Neuronal stem cell (in vitro differentiated cells): Measurements from ENCODE around the gene GINS2.

Experiments
- DNase-seq: peaks from one replicate; pipeline ENCODE4 v3.0.0-alpha.2; 2013; ENCODE audit warnings: low spot score
- H2AFZ ChIP-seq: one replicate; pipeline ENCODE4 v1.6.1; 2013; ENCODE audit warnings: mild to moderate bottlenecking, low read length, inconsistent platforms
- H2AK5ac ChIP-seq: 2 replicates; pipeline ENCODE4 v1.6.1; 2013; ENCODE audit warnings: low read depth, mild to moderate bottlenecking, inconsistent platforms, low read length, moderate library complexity, mixed read lengths
- H2BK120ac ChIP-seq: 2 replicates; pipeline ENCODE4 v1.6.1; 2013; ENCODE audit warnings: low read depth, mild to moderate bottlenecking, inconsistent platforms, low read length, moderate library complexity, mixed read lengths
- H2BK12ac ChIP-seq: one replicate; pipeline ENCODE4 v1.6.1; 2013; ENCODE audit warnings: low read length, inconsistent platforms
- H2BK15ac ChIP-seq: 2 replicates; pipeline ENCODE4 v1.6.1; 2013; ENCODE audit warnings: mild to moderate bottlenecking, low read length, inconsistent platforms, mixed read lengths
- H2BK5ac ChIP-seq: one replicate; pipeline ENCODE4 v1.6.1; 2013; ENCODE audit warnings: inconsistent platforms, mild to moderate bottlenecking, low read length, moderate library complexity
- H3K14ac ChIP-seq: one replicate; pipeline ENCODE4 v1.6.1; 2013; ENCODE audit warnings: low read length, inconsistent platforms
- H3K18ac ChIP-seq: 2 replicates; pipeline ENCODE4 v1.6.1; 2013; ENCODE audit warnings: low read length, inconsistent platforms
- H3K23ac ChIP-seq: 2 replicates; pipeline ENCODE4 v1.6.1; 2013; ENCODE audit warnings: low read depth, mild to moderate bottlenecking, mixed read lengths, low read length, inconsistent platforms; ENCODE audit not compliant: poor library complexity
- H3K27ac ChIP-seq: replicated peaks from 3 replicates; pipeline ENCODE4 v1.5.1; 2013; ENCODE audit warnings: low read length, inconsistent platforms
- H3K27me3 ChIP-seq, 3 experiments: 2 replicates each; pipeline ENCODE4 v1.6.1; 2013; ENCODE audit warnings: low read length in 3 of 3, mild to moderate bottlenecking in 2 of 3, inconsistent platforms in 1 of 3, low read depth in 1 of 3, mixed read lengths in 1 of 3, moderate library complexity in 1 of 3; ENCODE audit not compliant: control insufficient read depth in 3 of 3, insufficient read depth in 3 of 3
- H3K36me3 ChIP-seq, 2 donors: replicated peaks in 1 of 2; 2 replicates each; pipeline ENCODE4 v1.6.1; 2013; ENCODE audit warnings: low read length in 2 of 2; ENCODE audit not compliant: control insufficient read depth in 2 of 2, insufficient read depth in 2 of 2
- H3K4ac ChIP-seq: 2 replicates; pipeline ENCODE4 v1.6.1; 2013; ENCODE audit warnings: inconsistent platforms, mild to moderate bottlenecking, low read length, moderate library complexity
- H3K4me1 ChIP-seq, 2 donors: 1 replicate in 1 of 2; 2 replicates in 1 of 2; pipeline ENCODE4 v1.6.1; 2013; ENCODE audit warnings: low read length in 2 of 2, low read depth in 1 of 2; ENCODE audit not compliant: control insufficient read depth in 2 of 2, insufficient read depth in 1 of 2
- H3K4me2 ChIP-seq: one replicate; pipeline ENCODE4 v1.6.1; 2013; ENCODE audit warnings: mild to moderate bottlenecking, low read length, inconsistent platforms; ENCODE audit not compliant: insufficient read depth, poor library complexity, severe bottlenecking
- H3K4me3 ChIP-seq, 2 donors: 2 replicates each; pipeline ENCODE4 v1.5.1; 2013; ENCODE audit warnings: low read length in 2 of 2, mild to moderate bottlenecking in 2 of 2, inconsistent platforms in 1 of 2, moderate library complexity in 1 of 2
- H3K79me1 ChIP-seq: one replicate; pipeline ENCODE4 v1.6.1; 2013; ENCODE audit warnings: low read depth, mild to moderate bottlenecking, inconsistent platforms, low read length, moderate library complexity
- H3K9ac ChIP-seq: one replicate; pipeline ENCODE4 v1.6.1; 2013; ENCODE audit warnings: mild to moderate bottlenecking, low read depth, low read length, inconsistent platforms; ENCODE audit not compliant: poor library complexity
- H3K9me3 ChIP-seq, 2 donors: replicated peaks in 1 of 2; 2 replicates each; pipeline versions ENCODE3 to v1.6.1; 2013; ENCODE audit warnings: low read length in 2 of 2, mild to moderate bottlenecking in 2 of 2, inconsistent platforms in 1 of 2, low read depth in 1 of 2, mixed read lengths in 1 of 2, moderate library complexity in 1 of 2; ENCODE audit not compliant: control insufficient read depth in 2 of 2, insufficient read depth in 1 of 2
- H4K8ac ChIP-seq: one replicate; pipeline ENCODE4 v1.6.1; 2013; ENCODE audit warnings: low read depth, mild to moderate bottlenecking, inconsistent platforms, low read length, moderate library complexity
- H4K91ac ChIP-seq: one replicate; pipeline ENCODE4 v1.6.1; 2013; ENCODE audit warnings: low read length, low read depth, mild to moderate bottlenecking, inconsistent platforms; ENCODE audit not compliant: poor library complexity
- WGBS, 2 donors: extraction: QIAGEN DNeasy Blood & Tissue Kit; methylation state at CpG; one replicate each; pipeline ENCODE4 v1.1.7; 2013; ENCODE audit warnings: missing lambda C conversion rate in 2 of 2, mixed read lengths in 1 of 2; ENCODE audit not compliant: insufficient read length in 2 of 2, insufficient replicate concordance in 1 of 2; ENCODE audit errors: extremely low coverage in 2 of 2; 5-methylcytosine and 5-hydroxymethylcytosine counted together

GINS2 gene

DNA sequence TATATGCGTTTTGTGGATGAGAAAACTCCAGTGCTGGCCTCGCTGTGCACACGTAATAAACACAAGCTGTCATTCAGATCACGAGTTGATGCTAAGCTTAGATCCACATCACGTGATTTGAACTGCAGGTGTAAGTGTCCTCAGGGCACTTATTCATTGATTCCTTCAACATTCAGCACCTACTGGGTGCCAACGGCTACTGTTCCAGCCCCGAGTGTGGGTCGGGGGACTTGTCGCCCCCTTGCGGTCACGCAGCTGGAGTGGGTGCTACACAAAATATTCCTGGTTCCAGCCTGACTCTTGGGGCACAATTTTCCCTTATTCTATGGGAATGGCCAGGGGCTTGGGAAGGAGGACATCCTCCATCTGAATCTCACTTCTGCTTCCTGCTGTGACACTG lies 29.9 kb upstream of the GINS2 start:
- Histone ChIP-seq H3K36me3 (no peaks in the 10 kb centered on the region), H3K4me1 (peaks cover 23 to 42% of the 10 kb centered on the region in 2 donors), H3K9ac (no peak overlapping the region), H3K27ac (no peak overlapping the region), H3K79me1 (no peaks in the 10 kb centered on the region), H2BK12ac (no peak overlapping the region), H3K18ac (no peak overlapping the region), H3K4ac (peak overlapping the region; percentile 55), H2BK5ac (peak overlapping the region; percentile 30), H4K8ac (no peak overlapping the region), H3K9me3 (no peaks in the 10 kb centered on the region), H2BK120ac (no peak overlapping the region), H3K27me3 (peaks cover 0 to 3% (median 0%) of the 10 kb centered on the region in 3 experiments), H2BK15ac (peak overlapping the region; percentile 13), H3K4me3 (no peak overlapping the region), H3K23ac (peak overlapping the region; percentile 83), H2AK5ac (peak overlapping the region; percentile 78), H3K14ac (no peak overlapping the region), H2AFZ (no peak overlapping the region), H3K4me2 (no peak overlapping the region), H4K91ac (peak overlapping the region; percentile 40)
- WGBS, 2 donors = no CpG with 5 or more reads among the region's 11 CpGs
- no peak for DNase-seq

DNA sequence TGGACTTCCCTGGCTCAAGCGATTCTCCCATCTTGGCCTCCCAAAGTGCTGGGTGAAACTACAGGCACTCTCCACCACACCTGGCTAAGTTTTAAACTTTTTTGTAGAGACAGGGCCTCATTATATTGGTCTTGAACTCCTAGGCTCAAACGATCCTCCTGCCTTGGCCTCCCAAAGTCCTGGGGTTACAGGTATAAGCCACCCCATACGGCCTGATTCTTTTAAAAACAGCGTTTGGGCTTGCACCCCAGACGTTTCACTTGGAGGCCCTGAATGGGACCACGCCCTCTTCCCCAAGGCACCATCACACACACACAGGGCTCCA lies 29.4 kb upstream of the GINS2 start:
- Histone ChIP-seq H3K23ac (peak overlapping the region; percentile 83), H2BK15ac (peak overlapping the region; percentile 14), H3K4me1 (peaks cover 23 to 42% of the 10 kb centered on the region in 2 donors), H3K9ac (no peak overlapping the region), H3K4me2 (no peak overlapping the region), H3K4ac (no peak overlapping the region), H2AFZ (no peak overlapping the region), H4K8ac (no peak overlapping the region), H4K91ac (no peak overlapping the region), H3K14ac (no peak overlapping the region), H3K4me3 (no peak overlapping the region), H2BK120ac (no peak overlapping the region), H3K18ac (peak overlapping the region; percentile 48), H3K79me1 (no peaks in the 10 kb centered on the region), H3K27ac (no peak overlapping the region), H2BK5ac (no peak overlapping the region), H3K9me3 (no peaks in the 10 kb centered on the region), H2BK12ac (peak overlapping the region; percentile 79), H2AK5ac (peak overlapping the region; percentile 78), H3K36me3 (no peaks in the 10 kb centered on the region), H3K27me3 (peaks cover 0 to 3% (median 0%) of the 10 kb centered on the region in 3 experiments)
- no CpG with 5 or more reads among the region's 6 CpGs for WGBS, 2 donors
- no peak for DNase-seq

DNA sequence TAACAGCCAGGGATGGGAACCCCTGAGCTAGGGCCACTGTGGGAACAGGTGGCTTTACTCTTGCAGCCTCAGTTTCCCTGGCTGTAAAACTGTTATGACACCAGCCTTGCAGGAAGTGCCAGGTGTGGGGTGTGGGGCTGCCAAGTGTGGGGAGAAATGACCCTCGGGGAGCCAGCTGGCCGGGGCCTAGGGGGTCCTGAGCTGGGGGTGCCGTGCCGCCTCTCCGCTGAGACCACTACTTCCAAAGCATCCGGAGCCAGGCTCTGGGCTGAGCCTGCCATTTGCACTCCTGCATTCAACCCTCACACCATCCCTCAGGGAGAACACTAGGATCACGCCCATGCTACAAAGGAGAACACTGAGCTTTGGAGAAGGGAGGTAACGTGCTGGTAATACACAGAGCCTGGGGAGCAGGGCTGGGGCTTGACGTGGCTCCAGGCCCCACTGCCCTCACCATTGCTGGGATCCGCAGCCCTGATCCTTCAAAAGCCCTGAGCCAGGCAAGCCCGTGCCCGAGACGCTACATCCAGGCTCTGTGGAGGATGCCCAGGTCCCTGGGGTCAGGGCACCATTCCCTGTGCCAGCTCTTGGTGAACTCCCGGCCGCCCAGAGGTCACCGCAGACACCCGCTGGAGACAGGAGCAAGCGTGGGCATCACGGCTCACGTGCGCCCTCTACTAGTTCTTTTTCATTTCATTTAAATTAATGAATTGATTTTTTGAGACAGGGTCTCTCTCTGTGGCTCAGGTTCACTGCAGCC lies 28.8 kb upstream of the GINS2 start:
- Histone ChIP-seq H3K9me3 (no peaks in the 10 kb centered on the region), H3K14ac (no peak overlapping the region), H3K4me3 (no peak overlapping the region), H4K8ac (no peak overlapping the region), H3K4me2 (no peak overlapping the region), H3K4ac (no peak overlapping the region), H2AFZ (peak overlapping the region; percentile 37), H3K36me3 (no peaks in the 10 kb centered on the region), H3K4me1 (peaks cover 25 to 42% of the 10 kb centered on the region in 2 donors), H2BK5ac (no peak overlapping the region), H3K9ac (peak overlapping the region; percentile 65), H4K91ac (no peak overlapping the region), H2AK5ac (peak overlapping the region; percentile 48), H3K18ac (peak overlapping the region; percentile 40), H3K23ac (no peak overlapping the region), H3K79me1 (no peaks in the 10 kb centered on the region), H3K27me3 (peaks cover 0 to 3% (median 0%) of the 10 kb centered on the region in 3 experiments), H2BK120ac (no peak overlapping the region), H3K27ac (no peak overlapping the region), H2BK12ac (no peak overlapping the region), H2BK15ac (peak overlapping the region; percentile 41)
- WGBS, 2 donors = no CpG with 5 or more reads among the region's 21 CpGs
- peak; percentile 81 for DNase-seq

DNA sequence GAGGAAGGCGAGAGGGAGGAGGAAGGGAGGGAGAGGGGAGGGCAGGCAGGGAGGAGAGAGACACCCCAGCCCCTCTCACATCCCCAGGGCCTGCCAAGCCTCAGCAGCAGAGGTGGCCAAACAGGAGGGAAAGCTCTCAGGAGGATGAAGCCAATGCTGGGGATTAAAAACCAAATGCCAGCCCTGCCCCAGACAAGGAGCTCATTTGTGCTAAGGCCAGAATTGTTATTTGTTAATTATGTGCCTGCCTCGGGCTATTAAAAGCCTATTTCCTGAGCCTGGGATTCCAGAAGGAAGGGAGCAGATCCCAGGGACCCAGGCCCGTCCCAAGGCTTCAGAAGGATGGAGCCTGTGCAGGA lies 27.9 kb upstream of the GINS2 start:
- Histone ChIP-seq H2BK120ac (no peak overlapping the region), H3K36me3 (no peaks in the 10 kb centered on the region), H3K27me3 (peaks cover 0 to 3% (median 0%) of the 10 kb centered on the region in 3 experiments), H3K9ac (no peak overlapping the region), H3K18ac (peak overlapping the region; percentile 42), H4K91ac (no peak overlapping the region), H2AFZ (peak overlapping the region; percentile 81), H2AK5ac (peak overlapping the region; percentile 48), H3K27ac (no peak overlapping the region), H3K4me1 (peaks cover 18 to 34% of the 10 kb centered on the region in 2 donors), H3K9me3 (peaks cover 5 to 7% of the 10 kb centered on the region in 2 donors), H2BK5ac (no peak overlapping the region), H2BK12ac (no peak overlapping the region), H4K8ac (no peak overlapping the region), H3K79me1 (no peaks in the 10 kb centered on the region), H2BK15ac (peak overlapping the region; percentile 33), H3K4ac (no peak overlapping the region), H3K4me3 (no peak overlapping the region), H3K14ac (no peak overlapping the region), H3K4me2 (no peak overlapping the region), H3K23ac (no peak overlapping the region)
- WGBS, 2 donors = no CpG with 5 or more reads among the region's 3 CpGs
- no peak for DNase-seq
